B cell (primary cell): ENCODE data around the gene TTC34. TPM values are rescaled to one million over a fixed set of nuclear protein-coding genes. Genes with fewer than 3 reads are reported as not detected.

ENCODE experiments used
- ATAC-seq: fragments of 200-7000 bp; cut with Tn5 transposase; one replicate; pipeline ENCODE4 v1.10.0; 2021; ENCODE audit warnings: low read depth, mild to moderate bottlenecking, moderate number of reproducible peaks, moderate library complexity
- CTCF ChIA-PET: fragments of 350-600 bp; sonication (Branson Sonifier 250); formaldehyde crosslinking; loops from one replicate; lab custom pipeline; 2021; ENCODE audit warnings: antibody characterized with exemption, inconsistent platforms; lab: Charles Lee
- POLR2A ChIA-PET: fragments of 350-600 bp; sonication (Branson Sonifier 250); formaldehyde crosslinking; loops from one replicate; lab custom pipeline; 2021; ENCODE audit warnings: antibody characterized with exemption; lab: Charles Lee
- DNase-seq: peaks from one replicate; pipeline ENCODE4 v3.0.0; 2013
- H2AFZ ChIP-seq: 2 replicates; pipeline ENCODE4 v1.6.1; 2012; ENCODE audit warnings: mild to moderate bottlenecking, low read depth, low read length; ENCODE audit not compliant: insufficient read depth, poor library complexity, severe bottlenecking
- H3K27ac ChIP-seq, 2 donors: 1 replicate in 1 of 2; 2 replicates in 1 of 2; pipeline ENCODE4 v1.5.1; 2012 to 2013; ENCODE audit warnings: low read length in 2 of 2, mild to moderate bottlenecking in 2 of 2, moderate library complexity in 1 of 2
- H3K27me3 ChIP-seq, 4 experiments: fragments of 200-600 bp in 1 of 4; sonication (generic) in 1 of 4; replicated peaks in 1 of 4; 1 replicate in 2 of 4; 2 replicates in 2 of 4; pipeline versions ENCODE4 v1.6.1 to v1.7.0; 2013 to 2016; ENCODE audit warnings: low read length in 3 of 4, mild to moderate bottlenecking in 2 of 4, mixed read lengths in 1 of 4, moderate library complexity in 1 of 4; ENCODE audit not compliant: insufficient read depth in 4 of 4, control insufficient read depth in 3 of 4; ENCODE audit errors: control extremely low read depth in 1 of 4
- H3K36me3 ChIP-seq, 2 experiments: replicated peaks in 1 of 2; 1 replicate in 1 of 2; 2 replicates in 1 of 2; pipeline versions ENCODE4 v1.6.1 to v1.7.1; 2013; ENCODE audit warnings: low read length in 1 of 2; ENCODE audit not compliant: insufficient read depth in 2 of 2, control insufficient read depth in 1 of 2; ENCODE audit errors: control extremely low read depth in 1 of 2, extremely low read depth in 1 of 2
- H3K4me1 ChIP-seq, 2 donors: fragments of 200-600 bp in 1 of 2; sonication (generic) in 1 of 2; 1 replicate in 1 of 2; 2 replicates in 1 of 2; pipeline versions ENCODE4 v1.5.1 to v1.6.1; 2013 to 2017; ENCODE audit warnings: low read length in 2 of 2; ENCODE audit not compliant: control insufficient read depth in 2 of 2, insufficient read depth in 2 of 2
- H3K4me2 ChIP-seq: replicated peaks from 2 replicates; pipeline ENCODE3; 2012; ENCODE audit warnings: mild to moderate bottlenecking, low read depth, low read length; ENCODE audit not compliant: poor library complexity, severe bottlenecking
- H3K4me3 ChIP-seq, 5 experiments: fragments of 200-600 bp in 1 of 5; sonication (generic) in 1 of 5; 1 replicate in 3 of 5; 2 replicates in 2 of 5; pipeline versions ENCODE4 v1.5.1 to v1.7.0; 2011 to 2016; ENCODE audit warnings: low read length in 4 of 5, mild to moderate bottlenecking in 4 of 5, low read depth in 2 of 5, control low read depth in 1 of 5, moderate library complexity in 1 of 5; ENCODE audit not compliant: insufficient read depth in 1 of 5; ENCODE audit errors: control extremely low read depth in 1 of 5, extremely low read depth in 1 of 5
- H3K79me2 ChIP-seq: fragments of 200-600 bp; sonication (generic); one replicate; pipeline ENCODE4 v1.6.0; 2016; ENCODE audit warnings: low read length; ENCODE audit not compliant: control insufficient read depth, insufficient read depth
- H3K9ac ChIP-seq: fragments of 200-600 bp; sonication (generic); 2 replicates; pipeline ENCODE4 v1.6.1; 2017; ENCODE audit warnings: mild to moderate bottlenecking, low read length, moderate library complexity
- H3K9me3 ChIP-seq, 3 donors: one replicate each; pipeline versions ENCODE4 v1.6.1 to v1.7.1; 2013; ENCODE audit warnings: low read length in 2 of 3; ENCODE audit not compliant: control insufficient read depth in 2 of 3, insufficient read depth in 1 of 3; ENCODE audit errors: control extremely low read depth in 1 of 3
- H4K20me1 ChIP-seq: 2 replicates; pipeline ENCODE4 v1.6.0; 2012; ENCODE audit warnings: mild to moderate bottlenecking, low read length; ENCODE audit not compliant: insufficient read depth, control insufficient read depth, poor library complexity, severe bottlenecking
- H3K27ac Mint-ChIP-seq: one replicate; pipeline ENCODE4 v1.8.0; 2021; ENCODE audit warnings: mixed read lengths
- H3K27me3 Mint-ChIP-seq: one replicate; pipeline ENCODE4 v1.8.0; 2021; ENCODE audit warnings: mixed read lengths
- H3K4me1 Mint-ChIP-seq: one replicate; pipeline ENCODE4 v1.8.0; 2021; ENCODE audit warnings: mixed read lengths
- H3K4me3 Mint-ChIP-seq: one replicate; pipeline ENCODE4 v1.8.0; 2021; ENCODE audit warnings: mixed read lengths
- H3K9me3 Mint-ChIP-seq: one replicate; pipeline ENCODE4 v1.8.0; 2022; ENCODE audit warnings: mixed read lengths; ENCODE audit not compliant: insufficient read depth
- CTCF ChIP-seq: fragments of 200-600 bp; IDR thresholded peaks from one replicate; pipeline ENCODE4 v1.8.0; 2022; ENCODE audit warnings: antibody characterized with exemption, mild to moderate bottlenecking
- EZH2 ChIP-seq: IDR thresholded peaks from 2 replicates; pipeline ENCODE4 v1.6.1; 2012; ENCODE audit warnings: borderline replicate concordance, low read depth, mild to moderate bottlenecking, moderate library complexity, low read length; ENCODE audit not compliant: insufficient read depth, poor library complexity, severe bottlenecking
- WGBS: methylation state at CpG from one replicate; pipeline ENCODE4 v1.1.5; 2013; ENCODE audit warnings: missing lambda C conversion rate; ENCODE audit not compliant: insufficient coverage; 5-methylcytosine and 5-hydroxymethylcytosine counted together
- intact Hi-C: fragments of 100-400 bp; cut with micrococcal nuclease; formaldehyde crosslinking; loops from one replicate; pipeline ENCODE4 v1.10.0; 2022
- polyA plus RNA-seq: library from polyadenylated mRNA; depleted of rRNA; stranded (reverse); fragments of >200 nt; gene quantifications from 2 replicates; pipeline ENCODE4 v1.2.3, GENCODE V29; 2012
- total RNA-seq, 2 donors: library from RNA; stranded (reverse); fragments of 120-200 nt in 1 of 2; gene quantifications; 1 replicate in 1 of 2; 2 replicates in 1 of 2; pipeline versions ENCODE4 v1.2.3 to v1.2.4, GENCODE V29; 2013 to 2022

TTC34 gene
- total and polyA plus RNA-seq, 2 donors (not counting 1 experiment from before 2014, with no cell fraction given): 2.1 to 8.1 TPM

GRCh38 chr1:2642560-2643413, 158.7 kb downstream of the TTC34 start:
- Histone ChIP-seq H3K79me2 (peaks cover 15% of the 10 kb centered on the region), H3K4me1 (peaks cover 13 to 17% of the 10 kb centered on the region in 2 donors), H3K27ac (peak overlapping the region; percentile 81 to 97), H2AFZ (peak overlapping the region; percentile 96), H3K4me3 (peak overlapping the region; percentile 38 to 91 (median 83)), H3K9ac (peak overlapping the region; percentile 98), H4K20me1 (peaks cover 13% of the 10 kb centered on the region), H3K9me3 (peaks cover 0 to 18% (median 15%) of the 10 kb centered on the region in 3 donors), H3K4me2 (peak overlapping the region; percentile 100), H3K36me3 (no peaks in the 10 kb centered on the region), H3K27me3 (no peaks in the 10 kb centered on the region)
- CTCF ChIA-PET: no interaction called here
- intact Hi-C loops: loop anchor here (1.0 to 10.0 kb wide), 6 partner anchors 57 to 982 kb away; partner anchors contain the start of genes FAAP20, PANK4, PEX10 and TNFRSF14
- POLR2A ChIA-PET: interaction anchor here (0.5 to 1.3 kb wide), 8 partner anchors 21 to 97 kb away, joined by 3 to 4 read pairs (median 3); partner anchors contain the start of gene TNFRSF14
- no peaks in the 10 kb centered on the region for H3K27me3 Mint-ChIP-seq
- ATAC-seq: peak; percentile 77
- H3K4me3 Mint-ChIP-seq: peak overlapping the region; percentile 91
- H3K9me3 Mint-ChIP-seq: peaks cover 6% of the 10 kb centered on the region
- WGBS: under 1% methylated on average over 84 of the region's 84 CpGs
- TF ChIP-seq CTCF (no peak), EZH2 (no peak)
- peak overlapping the region; percentile 86 for H3K27ac Mint-ChIP-seq
- H3K4me1 Mint-ChIP-seq: peaks cover 12% of the 10 kb centered on the region
- peak; percentile 95 for DNase-seq
